DOHH2 (cell line): ENCODE measurements around the gene SLC6A19.
A peak's percentile ranks its signal among the peaks of the same experiment; 100 is the strongest.

ENCODE experiments used
- H3F3A ChIP-seq: fragments of 200-600 bp; sonication (generic), shearing (Covaris generic); 2 replicates; pipeline ENCODE4 v1.6.0; 2016; ENCODE audit warnings: antibody characterized with exemption, mild to moderate bottlenecking; ENCODE audit not compliant: control insufficient read depth, insufficient read depth
- H3K27ac ChIP-seq: fragments of 200-600 bp; sonication (generic); 2 replicates; pipeline ENCODE4 v1.5.1; 2014; ENCODE audit warnings: low read depth, mild to moderate bottlenecking, low read length, moderate library complexity
- H3K27me3 ChIP-seq: fragments of 200-600 bp; sonication (generic); 2 replicates; pipeline ENCODE4 v1.6.1; 2014; ENCODE audit warnings: mild to moderate bottlenecking, low read length, mixed read lengths; ENCODE audit not compliant: control insufficient read depth
- H3K36me3 ChIP-seq: fragments of 200-600 bp; sonication (generic); 2 replicates; pipeline ENCODE4 v1.6.1; 2014; ENCODE audit warnings: mild to moderate bottlenecking, low read length, moderate library complexity, mixed read lengths; ENCODE audit not compliant: control insufficient read depth
- H3K4me1 ChIP-seq: fragments of 200-600 bp; sonication (generic); 2 replicates; pipeline ENCODE4 v1.6.1; 2014; ENCODE audit warnings: mild to moderate bottlenecking, low read length, mixed read lengths; ENCODE audit not compliant: control insufficient read depth
- H3K4me2 ChIP-seq: fragments of 200-600 bp; sonication (generic); 2 replicates; pipeline ENCODE4 v1.6.0; 2014; ENCODE audit warnings: mild to moderate bottlenecking, low read length, moderate library complexity
- H3K4me3 ChIP-seq: fragments of 200-600 bp; sonication (generic); 2 replicates; pipeline ENCODE4 v1.5.1; 2014; ENCODE audit warnings: mild to moderate bottlenecking, low read length, mixed read lengths
- H3K79me2 ChIP-seq: fragments of 200-600 bp; sonication (generic); 2 replicates; pipeline ENCODE4 v1.6.1; 2014; ENCODE audit warnings: mild to moderate bottlenecking, low read length, mixed read lengths; ENCODE audit not compliant: control insufficient read depth
- H3K9me2 ChIP-seq: fragments of 200-600 bp; sonication (generic); replicated peaks from 2 replicates; pipeline ENCODE4 v1.6.1; 2014; ENCODE audit warnings: mild to moderate bottlenecking, low read length, mixed read lengths; ENCODE audit not compliant: control insufficient read depth
- H3K9me3 ChIP-seq: fragments of 200-600 bp; sonication (generic); 2 replicates; pipeline ENCODE4 v1.6.1; 2014; ENCODE audit warnings: antibody characterized with exemption, low read length, mixed read lengths; ENCODE audit not compliant: control insufficient read depth, insufficient read depth
- H4K20me1 ChIP-seq: fragments of 200-600 bp; sonication (generic); 2 replicates; pipeline ENCODE4 v1.6.0; 2014; ENCODE audit warnings: low read depth, mild to moderate bottlenecking, antibody characterized with exemption, low read length, moderate library complexity; ENCODE audit not compliant: control insufficient read depth, insufficient read depth
- CTCF ChIP-seq: fragments of 200-600 bp; sonication (generic); IDR thresholded peaks from one replicate; pipeline ENCODE4 v1.5.1; 2014; ENCODE audit warnings: antibody characterized with exemption, mild to moderate bottlenecking, low read depth, low read length; ENCODE audit not compliant: poor library complexity, severe bottlenecking
- EZH2phosphoT487 ChIP-seq: fragments of 200-600 bp; sonication (generic); IDR thresholded peaks from 2 replicates; pipeline ENCODE4 v1.6.1; 2017; ENCODE audit warnings: borderline replicate concordance, mild to moderate bottlenecking, antibody characterized with exemption, low read length, moderate library complexity, mixed read lengths

The SLC6A19 gene

GRCh38 chr5:1172670-1173404 lies 28.6 kb upstream of the SLC6A19 start:
- Histone ChIP-seq H3K4me2 (no peak overlapping the region), H3F3A (no peaks in the 10 kb centered on the region), H3K27me3 (no peaks in the 10 kb centered on the region), H3K27ac (no peak overlapping the region), H3K9me3 (no peaks in the 10 kb centered on the region), H3K4me3 (no peak overlapping the region), H4K20me1 (no peaks in the 10 kb centered on the region), H3K4me1 (peaks cover 5% of the 10 kb centered on the region), H3K9me2 (no peaks in the 10 kb centered on the region), H3K36me3 (no peaks in the 10 kb centered on the region), H3K79me2 (no peaks in the 10 kb centered on the region)
- no peak for TF ChIP-seq EZH2phosphoT487
- no peak for TF ChIP-seq CTCF

DNA sequence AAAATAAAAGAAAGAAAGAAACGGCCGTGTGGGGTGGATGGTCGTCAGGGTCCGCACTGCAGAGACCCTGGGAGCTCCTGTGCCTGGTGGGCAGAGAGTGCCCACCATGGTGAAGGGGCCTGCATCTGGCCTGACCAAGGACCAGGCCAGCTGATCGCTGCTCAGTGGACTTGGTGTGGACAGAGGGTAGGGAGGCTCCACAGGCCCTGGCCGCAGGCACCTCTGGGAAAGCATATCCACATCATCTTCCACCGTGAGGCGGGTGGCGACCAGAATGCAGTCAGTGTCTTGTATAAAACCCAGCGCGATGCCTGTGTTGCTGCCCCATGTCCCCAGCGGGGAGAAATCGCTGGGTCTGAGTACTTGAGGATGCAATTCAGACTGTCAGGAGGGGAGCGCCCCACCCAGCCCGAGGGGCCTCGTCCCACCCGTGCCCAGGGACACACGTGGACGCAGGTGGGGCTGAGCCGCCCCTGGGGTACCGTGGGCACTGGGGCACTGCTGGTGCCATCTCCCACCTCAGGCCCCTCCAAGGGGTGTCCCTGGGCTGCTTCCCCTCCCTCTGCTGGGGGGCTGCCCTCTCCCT lies 27.8 kb upstream of the SLC6A19 start:
- Histone ChIP-seq H3F3A (no peaks in the 10 kb centered on the region), H3K4me1 (no peaks in the 10 kb centered on the region), H3K9me2 (no peaks in the 10 kb centered on the region), H3K27me3 (no peaks in the 10 kb centered on the region), H4K20me1 (no peaks in the 10 kb centered on the region), H3K36me3 (no peaks in the 10 kb centered on the region), H3K4me3 (no peak overlapping the region), H3K79me2 (no peaks in the 10 kb centered on the region), H3K27ac (no peak overlapping the region), H3K9me3 (no peaks in the 10 kb centered on the region), H3K4me2 (no peak overlapping the region)
- no peak for TF ChIP-seq CTCF
- TF ChIP-seq EZH2phosphoT487 = no peak

DNA sequence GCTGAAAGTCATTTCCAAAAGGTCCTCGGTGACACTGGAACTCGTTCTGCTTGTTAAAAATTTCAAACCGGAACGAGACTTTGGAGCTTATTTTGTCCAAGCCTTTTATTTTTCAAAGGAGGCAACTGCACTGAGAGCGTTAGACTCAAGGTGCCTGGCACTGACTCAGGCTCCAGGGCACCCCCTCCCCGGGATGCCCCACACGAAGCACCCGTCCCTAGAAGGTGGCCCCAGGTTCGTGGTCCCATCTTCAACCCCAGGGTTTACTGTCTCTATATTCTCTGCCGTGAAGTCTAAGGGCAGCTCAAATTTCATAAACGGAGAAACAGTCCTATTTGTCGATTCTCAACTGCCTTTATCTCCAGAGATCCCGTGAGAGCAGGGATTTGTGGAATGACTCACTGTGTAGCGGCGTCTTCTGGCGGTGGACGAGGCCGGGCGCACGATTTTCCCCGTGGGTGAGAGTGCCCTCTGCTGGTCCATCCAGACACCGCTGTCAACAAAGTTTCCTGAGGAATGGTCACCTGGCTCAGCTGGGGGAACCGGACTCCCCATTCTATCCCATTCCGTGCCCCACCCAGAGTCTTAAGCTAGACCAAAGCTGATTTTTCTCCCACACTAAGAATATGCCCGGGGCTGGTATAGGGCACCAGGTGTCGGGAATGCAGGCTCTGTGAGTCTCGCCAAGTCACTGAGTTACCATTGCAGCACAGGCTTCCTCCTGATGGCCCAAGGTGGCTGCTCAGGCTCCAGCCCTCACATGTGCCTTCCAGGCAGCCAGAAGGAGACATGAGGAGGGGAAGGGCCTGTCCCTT lies 27.1 kb upstream of the SLC6A19 start:
- no peaks in the 10 kb centered on the region for H3K27me3 ChIP-seq
- H3K4me3 ChIP-seq = no peak overlapping the region
- H3K36me3 ChIP-seq = no peaks in the 10 kb centered on the region
- no peak overlapping the region for H3K4me2 ChIP-seq
- H3F3A ChIP-seq = no peaks in the 10 kb centered on the region
- TF ChIP-seq CTCF = peak; percentile 82
- no peak for TF ChIP-seq EZH2phosphoT487
- no peak overlapping the region for H3K27ac ChIP-seq
- no peaks in the 10 kb centered on the region for H3K79me2 ChIP-seq
- H3K9me3 ChIP-seq = no peaks in the 10 kb centered on the region
- no peaks in the 10 kb centered on the region for H4K20me1 ChIP-seq
- no peaks in the 10 kb centered on the region for H3K4me1 ChIP-seq
- H3K9me2 ChIP-seq = no peaks in the 10 kb centered on the region
